ENCODE data around the gene RSRC1. TPM values are rescaled to one million over a fixed set of nuclear protein-coding genes. Genes with fewer than 3 reads are reported as not detected.

Gene RSRC1
- total RNA-seq, 1 experiment from 2014 or later: 60.3 TPM

DNA sequence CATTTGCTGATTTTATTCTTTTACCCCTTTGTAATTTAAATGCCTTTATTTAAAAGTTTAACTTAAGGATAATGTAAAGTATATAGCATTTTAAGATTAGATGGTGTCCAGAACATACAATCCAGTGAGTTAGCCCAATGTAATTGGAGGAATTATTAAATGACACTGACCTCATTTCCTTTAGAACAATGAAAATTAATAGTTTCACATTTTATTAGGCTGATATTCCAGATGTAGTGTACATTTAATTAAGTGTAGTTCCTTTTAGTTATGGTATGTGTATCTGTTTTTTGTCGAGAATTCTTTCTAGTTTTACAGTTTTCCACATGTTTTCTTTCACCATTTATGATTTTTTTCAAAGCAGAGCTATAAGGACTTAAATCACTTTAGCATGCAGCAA, 75.8 kb downstream of the RSRC1 start:
- Histone ChIP-seq H3K27me3 (ENCODE audit: insufficient read depth, low read depth) (no peaks in the 10 kb centered on the region), H3K4me2 (no peak overlapping the region), H3K9me3 (ENCODE audit: insufficient read depth, low read depth) (no peaks in the 10 kb centered on the region), H3K36me3 (ENCODE audit: low read depth) (0 out of 2 replicates have a peak, but pooled peaks cover 3% of the 10 kb centered on the region), H4K20me1 (ENCODE audit: insufficient read depth) (no peaks in the 10 kb centered on the region), H3K4me1 (replicated peaks; ENCODE audit: insufficient read depth) (no peaks in the 10 kb centered on the region), H3K79me2 (ENCODE audit: low read depth) (0 out of 2 replicates have a peak, but pooled peaks cover 5% of the 10 kb centered on the region), H3K4me3 (no peak overlapping the region), H3K27ac (no peak overlapping the region), H3F3A (ENCODE audit: insufficient read depth, low read depth) (no peaks in the 10 kb centered on the region; the same call in 1 of the 2 replicates), H3K9me2 (ENCODE audit: insufficient read depth) (no peaks in the 10 kb centered on the region), H2AFZ (no peak overlapping the region)
- POLR2A ChIA-PET (ENCODE audit: unreplicated experiment): no interaction called here
- TF ChIP-seq, protein P1, sequence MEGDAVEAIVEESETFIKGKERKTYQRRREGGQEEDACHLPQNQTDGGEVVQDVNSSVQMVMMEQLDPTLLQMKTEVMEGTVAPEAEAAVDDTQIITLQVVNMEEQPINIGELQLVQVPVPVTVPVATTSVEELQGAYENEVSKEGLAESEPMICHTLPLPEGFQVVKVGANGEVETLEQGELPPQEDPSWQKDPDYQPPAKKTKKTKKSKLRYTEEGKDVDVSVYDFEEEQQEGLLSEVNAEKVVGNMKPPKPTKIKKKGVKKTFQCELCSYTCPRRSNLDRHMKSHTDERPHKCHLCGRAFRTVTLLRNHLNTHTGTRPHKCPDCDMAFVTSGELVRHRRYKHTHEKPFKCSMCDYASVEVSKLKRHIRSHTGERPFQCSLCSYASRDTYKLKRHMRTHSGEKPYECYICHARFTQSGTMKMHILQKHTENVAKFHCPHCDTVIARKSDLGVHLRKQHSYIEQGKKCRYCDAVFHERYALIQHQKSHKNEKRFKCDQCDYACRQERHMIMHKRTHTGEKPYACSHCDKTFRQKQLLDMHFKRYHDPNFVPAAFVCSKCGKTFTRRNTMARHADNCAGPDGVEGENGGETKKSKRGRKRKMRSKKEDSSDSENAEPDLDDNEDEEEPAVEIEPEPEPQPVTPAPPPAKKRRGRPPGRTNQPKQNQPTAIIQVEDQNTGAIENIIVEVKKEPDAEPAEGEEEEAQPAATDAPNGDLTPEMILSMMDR (conservative IDR thresholded peaks at IDR 0.05): no peak
- no peak for TF ChIP-seq EZH2 (IDR thresholded peaks at IDR 0.05; ENCODE audit: low read depth)
- BruUV-seq (replicated peaks): no TSS peak
- DNase-seq: no peak
- intact Hi-C loops (cut with micrococcal nuclease; ENCODE audit: unreplicated experiment): no loop called here
- CTCF ChIA-PET: no interaction called here

DNA sequence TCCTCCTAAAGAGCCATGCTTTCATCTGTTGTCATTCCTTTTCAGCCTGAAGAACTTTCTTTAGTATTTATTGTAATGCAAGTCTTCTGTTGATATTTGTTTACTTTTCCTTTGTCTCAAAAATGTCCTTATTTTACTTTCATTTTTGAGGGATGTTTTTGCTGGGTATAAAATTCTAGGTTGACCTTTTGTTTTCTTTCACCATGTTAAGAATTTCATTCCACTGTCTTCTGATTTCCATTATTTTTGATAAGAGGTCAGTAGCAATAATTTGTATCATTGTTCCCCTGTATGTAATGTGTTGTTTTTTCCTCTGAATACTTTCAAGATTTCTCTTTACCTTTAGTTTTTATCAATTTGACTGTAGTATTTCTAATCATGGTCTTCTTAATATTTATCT, 91.1 kb downstream of the RSRC1 start:
- Histone ChIP-seq H2AFZ (no peak overlapping the region), H3F3A (ENCODE audit: insufficient read depth, low read depth) (no peaks in the 10 kb centered on the region), H3K4me1 (replicated peaks; ENCODE audit: insufficient read depth) (no peaks in the 10 kb centered on the region), H3K36me3 (ENCODE audit: low read depth) (0 out of 2 replicates have a peak, but pooled peaks cover 3% of the 10 kb centered on the region), H3K27me3 (ENCODE audit: insufficient read depth, low read depth) (no peaks in the 10 kb centered on the region), H3K9me2 (ENCODE audit: insufficient read depth) (no peaks in the 10 kb centered on the region), H3K9me3 (ENCODE audit: insufficient read depth, low read depth) (peaks cover 21% of the 10 kb centered on the region), H4K20me1 (ENCODE audit: insufficient read depth) (no peaks in the 10 kb centered on the region), H3K27ac (no peak overlapping the region), H3K79me2 (ENCODE audit: low read depth) (peaks cover 13% of the 10 kb centered on the region), H3K4me3 (no peak overlapping the region), H3K4me2 (no peak overlapping the region)
- intact Hi-C loops (cut with micrococcal nuclease; ENCODE audit: unreplicated experiment): no loop called here
- no peak for DNase-seq
- TF ChIP-seq, protein P1 (conservative IDR thresholded peaks at IDR 0.05): no peak
- TF ChIP-seq EZH2 (IDR thresholded peaks at IDR 0.05; ENCODE audit: low read depth): no peak
- CTCF ChIA-PET: no interaction called here
- POLR2A ChIA-PET (ENCODE audit: unreplicated experiment): no interaction called here
- no TSS peak for BruUV-seq (replicated peaks)

DNA sequence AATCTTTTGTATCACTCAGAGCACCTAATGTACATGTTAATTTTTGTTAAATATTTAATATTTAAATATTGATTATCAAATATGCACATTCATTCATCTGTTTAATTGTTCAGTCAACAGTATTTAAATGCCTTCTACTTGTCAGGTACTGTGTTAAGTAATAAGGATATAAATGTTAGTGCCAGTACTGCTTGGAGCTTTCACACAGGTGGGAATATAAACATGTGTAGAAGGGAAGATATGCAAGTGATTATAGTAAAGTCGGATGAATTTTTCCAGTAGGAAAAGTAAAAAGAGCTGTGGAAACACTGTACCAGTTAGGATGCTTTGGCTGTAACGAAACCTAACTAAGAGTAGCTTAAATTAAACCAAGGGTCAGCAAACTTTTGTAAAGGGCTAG, 95.4 kb downstream of the RSRC1 start:
- Histone ChIP-seq H3K79me2 (ENCODE audit: low read depth) (peaks cover 6% of the 10 kb centered on the region; the same call in 1 of the 2 replicates), H2AFZ (no peak overlapping the region), H3K9me2 (ENCODE audit: insufficient read depth) (no peaks in the 10 kb centered on the region), H3K4me3 (no peak overlapping the region), H3K4me2 (no peak overlapping the region), H4K20me1 (ENCODE audit: insufficient read depth) (no peaks in the 10 kb centered on the region), H3K36me3 (ENCODE audit: low read depth) (0 out of 2 replicates have a peak, but pooled peaks cover 3% of the 10 kb centered on the region), H3K27ac (no peak overlapping the region), H3F3A (ENCODE audit: insufficient read depth, low read depth) (no peaks in the 10 kb centered on the region), H3K9me3 (ENCODE audit: insufficient read depth, low read depth) (peaks cover 13% of the 10 kb centered on the region), H3K27me3 (ENCODE audit: insufficient read depth, low read depth) (no peaks in the 10 kb centered on the region), H3K4me1 (replicated peaks; ENCODE audit: insufficient read depth) (no peaks in the 10 kb centered on the region)
- no peak for TF ChIP-seq EZH2 (IDR thresholded peaks at IDR 0.05; ENCODE audit: low read depth)
- TF ChIP-seq, protein P1 (conservative IDR thresholded peaks at IDR 0.05): no peak
- intact Hi-C loops (cut with micrococcal nuclease; ENCODE audit: unreplicated experiment): no loop called here
- no peak for DNase-seq
- POLR2A ChIA-PET (ENCODE audit: unreplicated experiment): no interaction called here
- CTCF ChIA-PET: no interaction called here
- no TSS peak for BruUV-seq (replicated peaks)

All from PC-9 (cell line).